ENCODE results near the gene C10orf90. TPM values are rescaled to one million over a fixed set of nuclear protein-coding genes. Genes with fewer than 3 reads are reported as not detected.

Gene C10orf90
- total and polyA plus RNA-seq, 11 donors, result not detected

DNA sequence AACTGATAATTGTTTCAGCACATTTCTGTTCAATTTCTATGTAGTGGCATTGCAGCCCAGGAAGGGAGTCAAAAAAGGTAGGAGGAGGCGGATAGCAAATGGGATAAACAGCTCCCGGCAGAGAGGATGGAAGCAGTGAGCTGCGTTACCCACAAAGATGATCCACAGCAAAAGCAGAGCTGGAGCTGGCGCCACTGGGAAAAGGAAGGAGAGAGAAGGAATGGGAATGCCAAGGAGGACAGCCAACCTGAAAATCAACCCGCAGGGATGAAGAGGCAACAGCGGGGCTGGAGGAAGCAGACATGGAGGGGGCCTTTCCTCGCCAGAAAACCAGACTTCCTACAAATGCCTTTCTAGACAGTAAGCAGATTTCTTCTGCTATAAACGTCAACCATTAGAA lies 199.5 kb downstream of the C10orf90 start:
- TF ChIP-seq POLR2A (IDR thresholded peaks at IDR 0.05), result no peak
- TF ChIP-seq, protein P1, sequence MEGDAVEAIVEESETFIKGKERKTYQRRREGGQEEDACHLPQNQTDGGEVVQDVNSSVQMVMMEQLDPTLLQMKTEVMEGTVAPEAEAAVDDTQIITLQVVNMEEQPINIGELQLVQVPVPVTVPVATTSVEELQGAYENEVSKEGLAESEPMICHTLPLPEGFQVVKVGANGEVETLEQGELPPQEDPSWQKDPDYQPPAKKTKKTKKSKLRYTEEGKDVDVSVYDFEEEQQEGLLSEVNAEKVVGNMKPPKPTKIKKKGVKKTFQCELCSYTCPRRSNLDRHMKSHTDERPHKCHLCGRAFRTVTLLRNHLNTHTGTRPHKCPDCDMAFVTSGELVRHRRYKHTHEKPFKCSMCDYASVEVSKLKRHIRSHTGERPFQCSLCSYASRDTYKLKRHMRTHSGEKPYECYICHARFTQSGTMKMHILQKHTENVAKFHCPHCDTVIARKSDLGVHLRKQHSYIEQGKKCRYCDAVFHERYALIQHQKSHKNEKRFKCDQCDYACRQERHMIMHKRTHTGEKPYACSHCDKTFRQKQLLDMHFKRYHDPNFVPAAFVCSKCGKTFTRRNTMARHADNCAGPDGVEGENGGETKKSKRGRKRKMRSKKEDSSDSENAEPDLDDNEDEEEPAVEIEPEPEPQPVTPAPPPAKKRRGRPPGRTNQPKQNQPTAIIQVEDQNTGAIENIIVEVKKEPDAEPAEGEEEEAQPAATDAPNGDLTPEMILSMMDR (IDR thresholded peaks at IDR 0.05), result no peak
- Histone ChIP-seq H3K27ac (no peak overlapping the region), H3K36me3 (no peaks in the 10 kb centered on the region), H3K9me3 (peaks cover 0 to 4% (median 0%) of the 10 kb centered on the region in 12 donors), H3K27me3 (peaks cover 0 to 22% (median 0%) of the 10 kb centered on the region in 9 donors), H3K4me1 (peaks cover 0 to 4% (median 0%) of the 10 kb centered on the region in 12 donors), H3K4me3 (no peak overlapping the region)
- WGBS, 4 donors, result 50 to 55% (median 53%) methylated on average over 8 of the region's 8 CpGs
- intact Hi-C loops (cut with DNase I), result no loop called here
- ATAC-seq (no peak), DNase-seq (no peak)

DNA sequence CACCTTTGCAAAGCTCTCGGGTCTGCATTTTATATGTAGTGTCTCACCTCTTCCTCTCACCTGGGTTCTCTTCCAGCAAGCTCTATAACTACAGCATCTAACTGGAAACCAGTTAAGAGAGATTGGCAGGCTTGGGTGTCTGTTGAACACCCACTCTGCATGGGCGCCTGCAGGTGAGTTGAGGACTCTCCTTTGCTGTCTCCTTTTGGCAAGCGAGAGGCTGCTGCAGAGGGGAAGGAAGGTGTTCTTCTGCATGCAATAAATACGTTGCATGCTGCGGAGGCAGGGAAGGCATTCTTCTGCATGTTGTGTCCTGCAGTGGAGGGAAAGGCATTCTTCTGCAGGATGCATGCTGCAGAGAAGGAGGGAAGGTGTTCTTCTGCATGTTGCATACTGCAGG lies 200.8 kb downstream of the C10orf90 start:
- Histone ChIP-seq H3K4me1 (no peaks in the 10 kb centered on the region), H3K27me3 (peaks cover 0 to 22% (median 0%) of the 10 kb centered on the region in 9 donors), H3K9me3 (peaks cover 0 to 4% (median 0%) of the 10 kb centered on the region in 12 donors), H3K36me3 (no peaks in the 10 kb centered on the region), H3K4me3 (no peak overlapping the region), H3K27ac (no peak overlapping the region)
- DNase-seq (no peak), ATAC-seq (no peak)
- intact Hi-C loops (cut with DNase I), result no loop called here
- WGBS, 4 donors, result 82 to 93% (median 89%) methylated on average over 5 of the region's 5 CpGs
- TF ChIP-seq, protein P1 (IDR thresholded peaks at IDR 0.05), result no peak
- no peak for TF ChIP-seq POLR2A (IDR thresholded peaks at IDR 0.05)

DNA sequence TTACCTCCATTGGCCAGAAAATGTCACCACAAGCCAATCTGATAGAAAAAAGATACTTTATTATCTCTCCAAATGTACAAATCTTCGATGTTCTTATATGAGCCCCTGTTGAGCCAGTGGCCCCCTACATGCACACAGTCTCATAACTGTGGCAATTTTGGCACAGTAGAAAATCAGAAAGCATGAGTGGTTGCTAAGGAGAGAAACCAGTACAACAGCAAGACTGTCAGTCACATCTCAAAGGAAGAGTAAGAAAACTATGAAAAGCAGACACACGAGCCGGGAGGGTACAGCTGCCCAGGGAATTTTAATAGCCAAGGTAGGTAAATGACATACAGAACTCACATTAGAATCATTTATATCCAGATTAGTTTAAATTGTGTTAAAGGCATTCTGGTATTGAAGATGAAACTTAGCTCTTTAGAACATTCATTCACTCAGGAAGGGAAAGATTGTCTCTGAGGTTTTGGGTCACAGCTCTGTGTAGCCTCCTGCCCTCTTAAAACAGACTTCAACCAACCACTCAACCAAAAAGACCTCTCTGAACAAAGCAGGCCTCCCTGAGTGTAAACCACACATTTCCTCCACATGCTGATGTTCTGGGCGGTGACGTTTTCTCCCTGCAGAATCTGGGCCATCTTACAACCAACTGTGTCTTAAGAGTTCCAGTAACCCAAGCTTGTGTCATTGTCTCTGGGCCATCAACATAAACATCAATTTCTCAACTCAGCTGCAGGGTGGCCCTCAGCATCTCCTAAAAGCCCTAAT lies 201.4 kb downstream of the C10orf90 start:
- Histone ChIP-seq H3K4me1 (no peaks in the 10 kb centered on the region), H3K9me3 (peaks cover 0 to 4% (median 0%) of the 10 kb centered on the region in 12 donors), H3K27ac (no peak overlapping the region), H3K4me3 (no peak overlapping the region), H3K36me3 (no peaks in the 10 kb centered on the region), H3K27me3 (peaks cover 0 to 28% (median 0%) of the 10 kb centered on the region in 9 donors)
- ATAC-seq (no peak), DNase-seq (no peak)
- no peak for TF ChIP-seq POLR2A (IDR thresholded peaks at IDR 0.05)
- TF ChIP-seq, protein P1 (IDR thresholded peaks at IDR 0.05), result no peak
- intact Hi-C loops (cut with DNase I), result no loop called here
- WGBS, 4 donors, result 76 to 86% (median 80%) methylated on average over 5 of the region's 5 CpGs

DNA sequence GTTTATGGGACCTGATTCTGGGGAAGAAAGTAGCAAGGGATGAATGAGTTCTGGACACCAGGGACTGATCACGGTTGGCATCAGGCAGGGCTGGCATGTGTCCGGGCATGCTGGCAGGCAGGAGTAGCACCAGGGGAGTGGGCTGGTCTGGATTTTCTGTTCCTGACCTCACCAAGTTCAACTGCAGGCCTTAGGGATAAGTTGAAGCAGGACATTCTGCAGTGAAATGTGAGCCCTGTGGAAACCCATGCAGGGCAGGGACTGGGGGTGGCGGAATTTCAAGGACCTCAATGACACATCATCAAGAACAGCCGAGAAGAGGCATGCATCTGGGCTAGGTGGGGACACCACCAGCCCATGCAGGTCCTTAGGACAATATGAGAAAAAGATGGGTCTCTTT lies 202.0 kb downstream of the C10orf90 start:
- Histone ChIP-seq H3K27me3 (peaks cover 0 to 31% (median 0%) of the 10 kb centered on the region in 9 donors), H3K9me3 (peaks cover 0 to 3% (median 0%) of the 10 kb centered on the region in 12 donors), H3K4me1 (no peaks in the 10 kb centered on the region), H3K4me3 (no peak overlapping the region), H3K36me3 (no peaks in the 10 kb centered on the region), H3K27ac (no peak overlapping the region)
- TF ChIP-seq, protein P1 (IDR thresholded peaks at IDR 0.05), result no peak
- no peak for TF ChIP-seq POLR2A (IDR thresholded peaks at IDR 0.05)
- DNase-seq (no peak), ATAC-seq (no peak)
- intact Hi-C loops (cut with DNase I), result no loop called here
- WGBS, 4 donors, result 66 to 74% (median 71%) methylated on average over 4 of the region's 4 CpGs
